Astrocyte of the hippocampus (primary cell): Measurements from ENCODE around the gene COPS9.

ENCODE experiments used
- DNase-seq: peaks from one replicate; pipeline ENCODE4 v3.0.0; 2011; ENCODE audit warnings: low read depth, low spot score

Gene COPS9

DNA sequence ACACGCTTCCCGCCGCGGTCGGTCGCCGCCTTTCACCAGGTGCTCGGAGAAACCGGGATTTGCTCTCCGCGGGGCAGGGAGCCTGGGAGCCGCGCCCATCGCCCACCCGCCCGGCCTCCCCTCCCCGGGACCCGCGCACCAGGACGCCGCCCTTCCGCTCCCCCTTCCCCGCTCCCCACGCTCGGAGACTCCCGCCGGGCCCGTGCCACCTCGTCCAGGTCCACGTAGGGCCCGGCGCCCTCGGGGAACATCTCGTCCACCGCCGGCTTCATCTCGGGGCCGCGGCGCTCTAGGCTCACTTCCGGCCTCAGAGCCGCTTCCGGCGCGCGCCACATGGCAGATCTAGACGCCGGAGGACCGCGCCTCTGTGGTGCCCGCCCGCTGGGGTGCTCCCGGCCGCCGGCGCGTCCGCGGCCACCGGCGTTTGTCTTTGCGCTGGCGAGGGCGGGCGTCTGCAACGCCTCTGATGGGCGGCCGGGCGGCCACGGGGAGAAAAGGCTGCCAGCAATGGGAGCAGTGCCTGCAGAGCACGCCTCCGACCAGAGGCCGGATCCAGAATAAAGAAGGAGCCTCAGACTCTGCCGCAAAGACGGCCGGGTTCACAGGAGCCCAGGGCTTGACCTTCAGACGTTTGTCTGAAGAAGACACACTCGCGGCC, at the start of gene COPS9:
TSS of gene COPS9 (minus strand) at position 293 of the 658 bp plus-strand sequence. CDS start at position 272, 21 bp downstream.
- DNase-seq, result peak; percentile 96

DNA sequence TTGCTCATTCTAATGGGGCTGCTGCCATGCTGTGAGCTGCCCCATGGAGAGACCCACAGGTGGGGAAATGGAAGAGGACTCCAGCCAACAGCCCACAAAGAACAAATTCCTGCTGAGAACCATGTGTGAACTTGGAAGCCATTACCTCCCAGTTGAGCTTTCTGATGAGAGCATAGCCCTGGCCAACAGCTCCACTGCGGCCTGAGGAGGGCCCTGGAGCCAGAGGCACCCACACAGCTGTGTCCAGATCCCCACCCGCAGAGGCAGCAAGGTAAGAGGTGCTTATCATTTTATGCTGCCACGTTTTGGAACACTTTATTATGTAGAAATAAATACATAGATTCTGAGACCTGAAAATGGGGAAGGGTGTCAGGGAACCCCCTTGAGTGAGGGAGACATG, 48.6 kb upstream of the COPS9 start:
- no peak for DNase-seq

DNA sequence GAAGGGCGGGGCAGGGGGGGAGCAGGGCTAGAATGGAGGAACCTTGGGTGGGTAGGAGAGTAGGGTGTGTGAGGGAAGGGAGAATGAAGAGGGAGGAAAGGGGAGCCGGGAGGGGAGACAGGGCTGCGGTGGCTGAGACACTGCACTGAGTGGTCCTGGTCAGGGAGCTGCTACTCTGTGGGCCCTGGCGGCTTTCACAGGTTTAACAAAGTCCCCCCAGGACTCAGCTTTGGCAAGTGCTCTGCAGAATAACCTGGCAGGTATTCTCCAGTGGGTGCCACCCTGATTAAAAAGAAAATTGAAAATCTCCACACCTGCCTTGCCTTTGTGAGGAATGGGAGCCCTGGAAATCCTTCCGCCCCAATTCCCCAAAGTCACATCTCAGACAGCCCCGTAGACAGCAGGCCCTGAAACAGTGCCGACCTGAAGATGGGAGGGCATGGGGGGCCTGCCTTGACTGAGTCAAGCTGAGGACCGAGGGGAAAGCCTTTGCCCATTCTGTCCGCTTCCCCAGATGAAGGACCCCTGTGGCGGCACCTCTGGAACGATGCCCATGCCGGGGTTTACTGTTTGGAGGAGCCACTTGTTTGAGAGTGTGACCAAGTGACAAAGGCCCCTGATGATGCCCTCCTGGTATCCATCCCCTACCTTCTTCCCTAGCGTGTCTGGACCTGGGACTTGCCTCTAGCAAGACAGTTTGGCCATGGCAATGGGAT, 47.9 kb upstream of the COPS9 start:
- DNase-seq, result no peak

DNA sequence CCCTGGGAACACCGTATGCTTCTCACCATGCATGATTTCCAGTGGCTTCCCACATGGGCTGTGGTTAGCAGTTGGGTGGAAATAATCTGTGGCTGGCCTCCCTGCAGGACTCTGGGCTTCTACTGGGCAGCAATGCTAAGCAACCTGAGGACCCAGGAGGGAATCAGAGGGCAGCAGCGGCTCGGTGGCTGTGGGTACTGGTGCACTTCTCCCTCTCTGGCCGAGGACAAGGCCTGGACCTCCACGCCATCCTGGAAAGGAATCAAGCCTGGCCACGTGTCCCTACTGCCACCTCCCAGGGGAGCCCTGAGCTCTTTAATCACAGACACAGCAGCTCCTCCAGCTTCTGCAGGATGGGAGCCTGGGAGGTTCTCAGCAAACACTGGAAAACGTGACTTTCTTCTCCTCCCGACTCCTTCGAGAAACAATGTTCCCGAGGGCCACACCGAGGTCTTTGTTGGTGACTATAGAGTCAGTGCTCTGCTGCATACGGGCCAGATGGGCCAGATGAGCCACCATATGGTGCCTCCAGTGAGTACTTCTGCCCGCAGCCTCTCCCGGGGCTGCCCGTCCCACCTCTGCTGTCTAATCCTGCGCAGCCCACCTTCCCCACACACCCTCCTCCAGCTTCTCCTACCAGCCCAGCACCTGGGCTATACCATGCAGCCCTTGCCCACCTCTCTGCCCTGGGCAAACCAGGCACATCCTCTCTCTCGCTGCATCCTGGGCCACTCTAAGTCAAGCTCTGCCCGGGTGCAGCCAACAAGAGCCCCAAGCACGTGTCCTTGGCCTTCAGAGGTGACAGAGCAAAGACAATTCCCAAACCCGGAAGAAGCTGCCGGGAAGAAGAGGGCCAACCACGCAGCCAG, 47.1 kb upstream of the COPS9 start:
- peak; percentile 45 for DNase-seq

DNA sequence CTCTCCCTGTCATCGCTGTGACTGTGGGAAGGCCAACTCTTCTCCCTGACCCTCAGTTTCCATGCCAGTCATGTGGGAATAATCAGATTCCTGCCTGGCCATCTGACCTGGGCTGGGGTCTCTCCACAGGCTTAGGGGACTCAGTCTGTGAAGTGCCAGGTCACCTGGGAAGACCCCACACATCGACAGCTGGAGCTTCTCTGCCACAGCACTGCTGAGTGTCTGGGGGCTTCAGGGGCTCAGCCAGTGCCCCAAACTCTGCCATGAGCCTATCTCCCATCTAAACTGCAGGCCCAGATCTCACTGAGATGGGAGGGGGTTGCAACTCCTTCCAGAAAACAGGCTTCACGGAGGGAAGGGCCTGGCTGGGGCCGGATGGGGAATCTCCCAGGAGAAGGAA, 46.4 kb upstream of the COPS9 start:
- no peak for DNase-seq

DNA sequence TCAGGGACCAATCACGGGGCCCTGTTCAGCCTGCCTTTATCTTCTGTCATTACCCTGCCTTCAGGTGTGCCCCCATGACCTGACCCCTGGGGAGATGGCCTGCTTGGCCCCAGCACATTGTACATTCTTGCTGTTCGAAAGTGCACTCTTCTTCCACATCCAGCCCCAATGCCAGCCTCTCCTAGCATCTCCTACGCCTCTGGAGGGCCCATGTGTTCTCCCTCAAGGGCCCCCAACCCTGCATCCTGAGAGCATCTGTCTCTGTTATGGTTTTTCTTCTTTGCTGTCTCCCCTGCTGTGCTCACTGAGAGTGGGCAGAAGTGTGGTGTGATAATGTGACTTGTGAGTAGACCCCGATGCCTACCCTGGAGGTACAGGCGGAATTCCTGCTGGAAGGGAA, 45.9 kb upstream of the COPS9 start:
- no peak for DNase-seq

DNA sequence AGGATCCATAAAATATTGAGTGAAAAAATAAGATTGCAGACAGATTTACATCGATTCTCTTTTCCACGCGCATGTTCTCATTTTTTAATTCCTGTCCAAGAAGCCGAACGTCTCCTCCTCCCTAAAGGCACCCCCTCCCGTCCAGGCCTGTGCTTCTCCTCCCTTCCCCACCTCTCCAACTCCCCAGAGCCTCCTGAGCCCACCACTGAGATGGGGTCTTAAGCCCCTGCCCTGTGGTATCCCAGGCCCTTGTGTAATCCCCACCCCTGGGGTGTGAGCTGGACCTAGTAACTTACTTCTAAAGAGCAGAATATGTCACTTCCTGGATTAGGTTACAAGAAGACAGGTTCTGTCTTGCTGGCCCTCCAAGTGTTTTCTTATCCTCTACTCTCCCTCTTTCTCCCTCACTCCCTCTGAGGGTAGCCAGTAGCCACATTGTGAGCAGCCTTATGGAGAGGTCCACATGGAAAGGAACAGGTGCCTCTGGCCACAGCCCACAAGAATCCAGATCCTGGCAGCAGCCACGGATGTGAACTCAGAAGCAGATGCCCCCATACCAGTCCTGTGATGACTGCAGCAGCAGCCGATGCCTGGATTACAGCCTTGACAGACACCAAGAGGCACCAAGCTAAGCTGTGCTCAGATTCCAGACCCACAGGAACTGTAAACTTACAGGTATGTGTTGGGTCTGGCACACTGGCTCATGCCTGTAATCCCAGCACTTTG, 44.0 kb upstream of the COPS9 start:
- no peak for DNase-seq

DNA sequence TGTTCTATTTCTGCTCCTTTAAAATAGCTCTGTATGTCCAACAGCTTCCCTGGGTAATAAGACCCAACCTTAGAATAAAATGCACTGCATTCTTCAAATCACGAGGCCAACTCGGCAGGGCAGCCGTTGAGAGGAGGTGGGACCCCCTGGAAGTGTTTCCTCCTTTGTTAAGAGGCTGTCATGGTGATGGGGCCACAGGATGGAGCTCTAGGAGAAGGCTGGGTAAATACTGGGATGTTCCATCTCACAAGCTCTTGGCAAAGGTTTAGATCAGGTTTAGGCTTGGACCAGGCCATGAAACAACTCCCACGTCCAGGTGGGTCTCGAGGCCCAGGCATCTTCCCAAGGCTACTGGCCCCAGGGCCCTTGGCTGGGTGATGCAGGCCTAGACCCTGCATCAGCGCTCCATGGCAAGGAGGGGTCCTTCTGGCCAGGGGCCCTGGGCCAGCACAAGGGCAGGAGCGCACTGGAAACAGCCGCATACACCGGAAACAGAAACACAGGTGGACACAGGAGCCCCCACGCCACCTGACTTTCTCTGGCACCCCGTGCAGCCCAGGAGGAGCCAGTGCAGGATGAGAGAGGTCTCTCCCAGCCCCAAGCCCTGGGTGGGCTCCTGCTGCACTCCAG, 43.2 kb upstream of the COPS9 start:
- DNase-seq, result no peak

DNA sequence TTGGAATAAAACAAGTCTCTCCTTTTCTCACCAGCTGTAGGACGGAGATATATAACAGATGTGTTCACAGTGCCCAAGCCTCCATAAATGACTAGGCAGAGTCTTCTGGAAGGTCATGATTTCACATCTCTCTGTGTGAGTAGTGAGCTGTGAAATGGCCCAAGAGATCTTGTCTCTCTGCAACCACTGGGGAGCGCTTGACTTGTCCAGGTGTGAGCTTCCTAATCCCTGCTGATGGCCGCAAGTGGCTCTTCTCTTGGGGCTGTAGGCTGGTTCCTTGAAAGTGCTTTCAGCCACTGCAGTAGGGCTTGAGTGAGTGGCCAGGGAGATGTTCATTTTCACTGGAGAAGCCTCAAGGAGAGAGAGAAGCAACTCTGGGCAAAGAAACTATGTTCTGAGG, 42.5 kb upstream of the COPS9 start:
- DNase-seq, result no peak

DNA sequence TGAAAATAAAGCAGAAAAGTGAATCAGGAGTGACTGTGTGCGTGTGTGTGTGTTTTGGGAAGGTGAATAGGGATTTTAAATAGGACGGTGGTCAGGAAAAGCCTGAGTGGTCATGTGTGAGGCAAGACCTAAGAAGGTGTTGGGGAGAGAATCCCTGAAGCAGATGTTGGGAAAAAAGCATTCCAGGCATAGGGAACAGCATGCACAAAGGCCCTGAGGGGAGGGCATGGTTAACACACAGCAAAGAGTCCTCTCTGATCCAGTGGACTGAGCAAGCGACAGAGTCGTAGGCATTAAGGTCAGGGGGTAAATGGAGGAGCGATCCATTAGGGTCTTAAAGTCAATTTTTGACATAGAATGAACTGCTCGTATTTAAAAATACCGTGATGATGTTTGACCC, 38.4 kb upstream of the COPS9 start:
- no peak for DNase-seq

DNA sequence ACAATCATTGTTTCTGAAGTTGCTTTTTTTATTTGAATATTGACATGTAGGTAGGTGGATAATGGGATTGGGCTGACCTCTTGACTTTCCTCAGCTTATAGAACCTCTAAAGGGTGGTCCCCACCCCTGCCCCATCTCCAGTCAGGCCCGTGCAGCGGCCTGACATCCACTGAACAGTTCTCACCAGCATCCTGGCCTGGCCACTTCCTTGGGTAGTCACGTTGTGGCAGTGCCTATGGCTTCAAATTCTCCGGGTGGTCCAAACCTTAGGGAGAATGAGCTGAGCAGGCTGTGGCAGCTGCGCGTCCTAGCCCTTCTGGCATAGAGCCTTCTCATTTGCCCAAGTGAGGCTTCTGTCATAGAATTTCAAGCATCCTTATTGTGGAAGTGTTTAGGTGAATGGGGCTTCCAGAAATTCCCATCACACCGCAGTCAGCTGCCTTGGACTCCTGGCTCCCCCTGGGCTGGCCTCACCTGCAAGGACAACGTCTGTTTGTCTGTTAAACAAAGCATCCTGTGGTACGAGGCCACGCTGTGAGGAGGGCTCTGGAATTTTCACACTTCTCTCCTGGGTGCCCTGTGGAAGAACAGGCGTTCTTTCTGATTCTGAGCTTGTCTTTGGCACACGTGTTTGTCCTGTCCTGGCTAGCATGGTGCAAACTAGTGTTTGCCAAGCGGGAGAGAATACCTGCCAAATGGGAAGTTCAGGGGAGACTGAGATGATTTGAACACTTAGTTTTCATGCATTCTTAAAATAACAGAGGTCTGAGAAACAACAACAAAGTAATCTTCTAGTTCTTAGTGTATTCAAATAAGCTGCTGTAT, 36.2 kb upstream of the COPS9 start:
- no peak for DNase-seq

DNA sequence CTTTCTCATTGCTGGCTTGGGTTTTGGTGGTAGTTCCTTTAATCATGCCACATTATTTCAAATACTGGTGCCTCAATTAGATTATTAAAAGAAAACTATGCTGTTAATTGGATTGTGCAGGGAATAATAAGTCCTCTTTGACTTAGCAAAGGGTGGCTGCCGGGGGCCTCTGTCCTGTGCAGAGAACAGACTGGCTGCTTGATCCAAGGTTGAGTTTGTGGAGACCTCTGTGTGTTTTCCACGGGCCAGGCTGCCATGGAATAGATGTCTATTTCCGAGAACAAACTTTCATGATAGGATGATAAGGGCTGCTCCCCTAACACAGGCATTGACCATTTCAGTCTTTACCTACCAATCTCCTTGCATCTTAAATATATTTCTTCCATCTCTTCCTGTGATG, 34.8 kb upstream of the COPS9 start:
- DNase-seq, result no peak

DNA sequence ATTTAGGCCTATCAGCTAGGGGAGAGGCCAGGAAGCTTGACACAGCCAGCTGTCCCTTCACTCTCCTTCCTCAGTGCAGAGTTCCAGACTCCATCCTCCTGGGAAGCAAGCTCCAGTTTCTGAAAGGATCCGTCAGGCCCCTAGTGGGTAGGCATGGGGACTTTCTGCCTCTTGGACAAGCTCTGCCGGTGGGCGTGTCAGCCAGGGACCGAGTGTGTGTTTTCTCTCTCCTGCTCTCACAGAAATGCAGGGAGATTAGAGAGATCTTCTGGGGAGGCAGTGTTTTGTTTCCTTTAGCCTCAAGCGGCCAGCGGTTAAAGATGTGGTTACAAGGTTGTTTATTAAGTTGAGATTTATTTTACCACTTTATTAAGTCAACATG, 34.2 kb upstream of the COPS9 start:
- DNase-seq, result peak; percentile 79

DNA sequence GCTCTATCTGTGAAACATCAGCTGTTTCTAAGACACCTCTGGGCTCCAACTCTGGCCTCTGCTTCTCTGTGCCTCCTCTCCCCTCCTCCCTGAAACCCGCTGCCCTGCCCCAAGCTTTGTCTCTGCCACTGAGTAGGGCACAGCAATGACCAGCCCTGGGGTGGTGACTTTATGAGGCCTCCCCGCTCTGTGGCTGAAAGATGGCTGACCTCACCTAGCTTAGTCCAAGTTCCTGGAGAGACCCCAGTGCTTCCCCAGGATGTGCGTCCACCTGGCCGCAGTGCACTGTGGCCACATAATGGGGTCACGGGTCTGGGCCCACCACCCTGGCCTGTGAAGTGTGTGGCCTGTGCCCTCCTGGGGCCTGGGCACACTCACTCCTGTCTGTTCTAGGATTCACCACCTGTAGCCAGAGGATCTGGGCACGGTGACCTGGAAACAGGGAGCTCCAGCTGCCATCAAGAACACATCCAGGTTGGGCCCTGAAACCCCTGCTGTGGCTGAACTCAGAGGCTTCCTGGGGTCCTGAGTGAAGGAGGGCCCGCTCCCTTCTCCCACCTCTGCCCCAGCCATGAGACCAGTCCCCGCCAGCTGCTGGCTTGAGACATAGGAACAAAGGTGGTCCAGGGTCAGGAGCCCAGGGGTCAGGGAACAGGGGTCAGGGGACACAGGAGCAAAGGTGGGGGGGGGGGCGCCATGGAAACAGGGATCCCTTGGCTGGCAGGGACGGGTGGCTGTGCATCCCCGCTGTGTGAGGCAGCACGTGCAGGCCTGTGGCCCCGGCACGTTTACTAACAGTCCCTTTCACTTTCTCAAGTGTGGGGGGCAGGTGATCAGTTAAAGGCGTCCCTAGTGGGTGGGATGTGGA, 33.6 kb upstream of the COPS9 start:
- no peak for DNase-seq

DNA sequence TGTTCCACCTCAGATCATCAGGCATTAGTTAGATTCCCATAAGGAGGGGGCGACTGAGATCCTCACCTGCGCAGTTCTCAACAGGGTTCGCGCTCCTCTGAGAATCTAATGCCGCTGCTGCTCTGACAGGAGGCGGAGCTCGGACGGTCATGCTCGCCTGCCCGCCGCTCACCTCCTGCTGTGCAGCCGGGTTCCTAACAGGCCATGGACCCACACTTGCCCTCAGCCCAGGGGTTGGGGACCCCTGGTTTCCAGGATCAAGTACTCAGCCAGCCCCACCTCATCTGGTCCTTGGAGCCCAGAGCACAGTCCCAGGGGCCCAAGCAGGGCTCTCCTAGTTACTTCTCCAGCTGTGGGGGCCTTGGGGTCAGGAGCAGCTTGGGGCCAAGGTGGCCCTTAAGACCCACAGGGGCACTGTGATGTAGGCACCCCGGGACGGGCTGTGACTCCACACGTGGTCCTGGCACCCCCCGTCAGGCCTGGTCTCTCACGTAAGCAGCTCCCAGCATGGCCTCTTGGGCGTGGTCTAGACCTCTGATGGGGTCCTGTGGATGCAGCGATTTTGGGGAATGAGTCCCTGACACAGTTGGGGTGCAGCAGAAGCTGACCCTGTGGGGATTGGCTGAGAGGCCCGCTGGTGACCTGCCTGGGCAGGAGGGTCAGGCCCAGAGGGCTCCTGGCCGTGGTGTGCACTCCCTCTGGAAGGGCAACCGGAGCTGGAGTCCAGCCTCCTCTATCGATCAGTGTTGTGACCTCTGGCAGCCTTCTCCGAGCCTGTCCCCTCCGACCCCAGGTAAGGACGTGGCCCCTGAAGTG, 32.6 kb upstream of the COPS9 start:
- DNase-seq, result no peak

DNA sequence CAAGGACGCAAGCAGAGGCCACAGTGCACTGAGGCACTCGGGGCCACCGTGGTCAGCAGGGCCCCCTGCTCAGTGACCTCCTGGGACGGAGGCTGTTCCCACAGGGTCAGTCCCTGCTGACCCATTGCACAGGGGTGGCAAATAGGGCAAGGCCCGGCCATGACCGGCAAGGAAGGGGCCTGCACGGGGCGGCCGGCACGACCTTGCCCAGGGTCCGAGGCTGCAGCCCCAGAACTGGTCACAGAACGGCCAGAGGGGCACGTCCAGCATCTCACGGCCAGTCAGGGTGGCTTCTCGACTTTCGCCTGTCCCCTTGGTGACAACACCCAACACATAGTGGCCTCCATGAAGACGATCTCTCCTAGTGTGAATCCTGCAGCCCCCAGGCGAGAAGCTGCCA, 31.9 kb upstream of the COPS9 start:
- no peak for DNase-seq

DNA sequence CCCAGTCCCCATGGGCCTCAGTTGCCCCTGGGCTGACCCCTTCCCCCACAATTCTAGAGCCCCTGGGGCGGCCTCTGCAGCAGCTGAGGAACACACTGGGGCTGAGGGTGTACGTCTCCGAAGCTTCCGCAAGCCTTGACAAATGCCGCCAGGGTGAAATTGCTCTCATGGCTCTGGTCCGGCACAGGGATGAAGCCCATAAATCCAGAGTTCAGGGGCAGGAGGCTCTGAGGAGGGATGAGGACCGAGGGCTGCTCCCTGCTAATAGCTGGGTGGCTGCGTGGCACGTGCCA, 31.4 kb upstream of the COPS9 start:
- DNase-seq, result no peak

DNA sequence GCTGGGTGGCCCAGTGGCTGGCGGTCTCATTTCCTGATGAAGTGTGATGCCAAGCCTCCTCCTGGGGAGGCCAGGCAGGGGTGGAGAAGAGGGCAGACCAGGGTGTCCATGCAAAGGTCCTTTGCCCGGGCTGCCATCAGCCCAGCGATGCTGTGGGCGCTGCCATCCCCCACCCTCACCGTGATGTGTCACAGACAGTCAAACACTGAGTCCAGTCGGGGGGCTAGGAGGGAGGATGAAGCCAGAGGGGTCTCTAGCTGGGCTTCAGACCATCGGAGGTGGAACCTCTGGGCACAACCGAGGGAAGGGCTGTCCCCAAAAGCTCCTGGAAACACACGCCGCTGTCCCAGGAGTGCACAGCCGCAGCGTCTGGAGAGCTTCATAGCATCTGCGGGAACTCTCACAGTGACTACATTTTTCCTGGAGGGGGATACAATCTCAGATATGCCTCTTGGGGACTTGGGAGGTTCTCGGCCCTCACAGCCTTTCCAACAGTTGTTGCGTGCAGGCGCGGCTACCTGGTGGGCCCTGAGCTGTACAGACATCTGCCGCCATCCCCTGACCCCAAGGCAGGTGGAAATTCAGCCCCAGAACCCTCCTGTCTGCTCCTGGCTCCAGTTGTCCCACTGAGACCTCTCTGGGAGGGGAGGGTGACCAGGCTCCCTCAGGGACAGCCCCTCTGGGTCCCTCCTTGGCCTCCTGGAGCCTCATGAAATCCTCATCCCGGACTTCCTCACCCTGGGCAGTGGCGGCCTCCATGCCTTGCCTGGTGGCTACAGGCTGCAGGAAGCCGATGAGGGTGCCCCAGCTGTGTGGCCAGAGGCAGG, 30.9 kb upstream of the COPS9 start:
- DNase-seq, result no peak
